GM21423 (cell line): ENCODE data around the gene IL34.

ENCODE experiments used
- ATAC-seq: cut with Tn5 transposase; IDR thresholded peaks from one replicate; pipeline ENCODE4 v1.9.1; 2021; ENCODE audit warnings: mild to moderate bottlenecking, moderate library complexity; ENCODE audit not compliant: unreplicated experiment

Gene IL34

DNA sequence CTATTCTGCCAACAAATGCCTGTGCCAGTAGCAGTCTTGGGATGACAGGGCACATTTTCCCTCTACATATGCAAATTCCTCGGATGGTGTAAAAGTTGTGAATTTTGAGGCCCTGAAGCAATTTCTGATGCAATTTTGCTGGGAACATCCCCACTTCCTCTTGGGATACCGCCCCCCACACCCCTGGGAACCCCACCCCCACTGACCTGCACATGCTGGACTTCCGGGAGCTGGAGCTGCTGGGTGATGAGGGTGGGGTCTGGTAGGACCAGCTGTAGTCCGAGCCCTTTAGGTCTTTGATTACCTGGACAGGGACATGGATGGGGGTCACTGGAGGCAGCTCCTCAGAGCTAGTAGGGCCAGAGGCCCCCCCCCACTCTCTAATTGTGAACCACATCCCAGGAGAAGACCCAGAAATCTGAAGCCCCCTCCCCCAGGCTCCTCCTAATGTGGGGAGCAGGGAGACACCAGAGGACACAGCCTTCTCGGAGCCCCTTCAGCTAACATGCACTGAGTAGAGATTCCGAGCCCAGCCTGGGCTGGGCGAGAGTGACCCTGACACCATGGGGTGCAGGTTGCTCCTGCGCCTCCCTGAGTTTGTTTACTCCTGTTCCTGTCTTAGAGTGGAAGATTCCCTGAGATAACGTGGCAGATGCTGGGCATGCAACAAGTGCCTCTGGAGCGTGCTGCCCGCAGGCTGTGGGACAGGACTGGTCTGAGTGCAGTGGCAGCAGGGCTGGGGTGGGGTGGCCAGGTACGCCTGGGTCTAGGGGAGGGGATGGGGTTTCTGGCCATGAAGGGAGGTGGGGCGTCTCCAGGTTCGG is 30.5 kb downstream of the IL34 start:
- ATAC-seq = no peak

DNA sequence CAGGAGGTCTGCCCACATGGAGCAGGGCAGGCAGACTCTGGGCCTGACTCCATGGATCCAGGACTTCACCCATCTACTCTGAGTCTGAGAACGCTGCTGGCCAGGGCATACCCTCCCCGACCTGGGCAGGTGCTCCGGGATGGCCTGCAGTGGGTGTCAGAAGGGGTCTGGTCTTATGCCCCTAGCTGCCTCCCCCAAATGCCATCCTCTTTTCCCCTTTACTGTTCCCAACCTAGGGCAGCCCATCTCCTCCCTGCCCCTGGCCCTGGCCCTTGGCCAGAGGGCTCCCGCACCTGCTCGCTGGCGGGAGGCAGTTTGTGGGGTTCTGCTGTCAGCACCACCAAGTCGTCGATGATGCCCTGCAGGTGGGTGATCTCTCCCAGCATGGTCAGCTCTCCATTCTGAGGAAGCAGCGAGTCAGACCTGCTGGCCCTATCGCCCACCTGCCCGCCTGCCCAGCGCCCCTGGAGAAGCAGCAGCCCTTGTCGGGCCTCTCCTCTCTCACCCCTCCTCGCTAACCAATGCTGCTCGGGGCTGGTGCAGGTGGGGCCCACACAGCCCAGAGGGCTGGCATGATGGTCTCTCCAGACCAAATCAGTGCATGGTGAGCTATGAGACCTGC is 31.3 kb downstream of the IL34 start:
- ATAC-seq = no peak

DNA sequence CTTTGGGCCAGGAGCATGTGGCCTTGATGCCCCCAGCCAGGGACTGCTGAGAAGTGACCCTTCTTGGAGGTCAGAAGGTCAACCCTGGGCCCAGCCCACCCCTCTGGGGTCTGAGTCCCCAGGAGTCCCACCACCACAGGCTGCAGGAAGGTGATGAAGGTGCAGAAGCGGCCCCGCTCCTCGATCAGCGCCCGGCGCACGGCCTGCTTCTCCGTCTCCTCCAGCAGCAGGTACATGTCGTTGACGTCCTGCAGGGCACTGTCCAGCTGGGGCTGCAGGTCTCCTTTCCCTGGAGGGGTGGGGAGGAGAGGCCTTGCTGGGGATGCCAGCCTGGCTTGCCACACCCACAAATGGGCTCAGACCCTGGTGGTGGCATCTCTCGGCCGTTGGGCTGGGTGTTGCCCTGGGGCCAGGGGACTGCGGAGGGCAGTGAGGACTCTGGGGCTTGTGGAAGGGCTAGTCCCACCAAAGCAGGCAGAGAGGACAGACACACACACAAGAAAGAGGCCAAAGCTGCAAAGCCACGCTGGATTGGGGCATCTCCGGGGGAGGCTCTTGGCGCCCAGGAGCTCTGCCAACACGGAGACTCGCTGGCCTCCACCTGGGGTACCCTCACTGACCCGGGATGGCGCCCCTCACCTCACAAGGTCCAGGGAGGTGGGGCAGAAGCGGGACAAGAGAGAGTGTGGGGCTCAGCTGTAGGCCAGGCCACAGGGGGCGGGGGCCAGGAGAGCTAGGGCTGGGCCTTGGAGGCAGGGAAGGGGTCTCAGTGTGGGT is 31.9 kb downstream of the IL34 start:
- no peak for ATAC-seq

DNA sequence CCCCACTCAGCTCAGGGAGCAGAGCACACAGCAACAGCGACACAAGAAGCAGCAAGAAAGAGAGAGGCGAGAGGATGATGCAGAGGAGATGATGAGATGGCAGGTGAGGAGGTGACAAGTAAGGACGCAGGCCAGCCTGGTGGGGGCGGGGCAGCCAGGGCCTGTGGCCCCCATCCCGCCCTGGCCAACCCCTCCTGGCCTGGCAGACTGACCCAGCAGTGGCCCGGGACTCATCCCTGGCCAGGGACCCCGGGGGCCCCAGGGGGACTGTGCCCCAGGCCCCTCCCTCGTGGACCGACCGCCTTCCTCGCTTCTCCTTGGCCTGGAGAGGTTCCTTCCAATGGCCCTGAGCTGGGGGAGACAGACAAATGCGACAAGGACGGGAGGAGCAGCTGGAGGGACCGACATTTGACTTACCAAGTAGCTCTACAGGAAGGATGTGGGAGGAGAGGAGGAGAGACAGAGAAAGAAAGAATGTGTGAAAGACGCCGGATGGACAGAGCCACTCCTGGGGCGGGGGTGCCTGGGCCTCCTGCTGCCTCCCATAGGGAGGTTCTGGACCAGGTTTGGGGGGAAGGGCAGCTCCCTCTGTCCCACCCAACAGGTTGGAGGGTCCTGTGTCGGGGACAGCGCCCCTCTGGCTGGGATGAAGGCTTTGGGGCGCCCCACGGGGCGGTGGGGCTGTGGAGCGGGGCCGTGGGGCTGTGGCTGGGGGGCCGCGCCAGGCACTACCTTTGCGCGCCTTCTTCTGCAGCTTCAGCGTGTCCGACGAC is 32.7 kb downstream of the IL34 start:
- ATAC-seq = no peak

DNA sequence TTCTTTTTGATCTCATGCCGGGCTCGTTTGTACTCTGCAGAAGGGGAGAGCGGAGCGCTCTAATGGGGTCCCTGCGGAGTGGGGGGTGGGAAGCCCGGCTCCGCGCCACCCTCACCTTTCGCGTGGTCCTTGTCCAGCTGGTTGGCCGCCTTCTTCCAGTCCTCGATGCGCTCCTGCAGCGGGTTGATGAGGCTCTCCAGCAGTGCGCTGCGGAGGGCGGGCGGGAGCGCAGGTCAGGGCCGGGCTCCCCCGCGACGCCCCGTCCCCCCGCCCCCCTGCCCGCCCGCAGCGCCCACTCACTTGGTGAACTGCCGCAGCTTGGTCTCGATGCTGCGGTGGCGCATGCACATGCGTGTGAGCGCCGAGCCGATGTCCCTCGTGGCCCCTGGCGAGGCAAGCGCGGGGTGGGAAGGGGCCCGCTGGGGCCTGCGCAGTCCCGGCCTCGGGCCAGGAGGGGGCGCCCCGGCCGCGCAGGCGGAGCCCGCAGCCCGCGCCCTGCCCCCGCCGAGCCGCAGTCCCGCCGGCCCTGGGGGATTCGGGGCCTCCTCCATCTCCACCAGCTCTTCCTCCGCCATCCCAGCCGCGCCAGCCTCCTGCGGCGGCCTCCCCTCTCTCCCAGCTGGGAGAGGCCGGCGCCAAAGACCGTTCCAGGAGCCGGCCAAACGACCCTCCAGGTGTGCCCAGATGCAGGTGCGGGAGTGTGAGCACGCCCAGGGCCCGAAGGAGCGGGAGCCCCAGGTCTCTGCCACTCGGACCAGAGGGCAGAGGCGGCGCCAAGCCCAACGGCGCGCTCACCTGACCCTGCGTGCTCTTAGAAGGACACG is 33.5 kb downstream of the IL34 start:
- ATAC-seq = no peak

DNA sequence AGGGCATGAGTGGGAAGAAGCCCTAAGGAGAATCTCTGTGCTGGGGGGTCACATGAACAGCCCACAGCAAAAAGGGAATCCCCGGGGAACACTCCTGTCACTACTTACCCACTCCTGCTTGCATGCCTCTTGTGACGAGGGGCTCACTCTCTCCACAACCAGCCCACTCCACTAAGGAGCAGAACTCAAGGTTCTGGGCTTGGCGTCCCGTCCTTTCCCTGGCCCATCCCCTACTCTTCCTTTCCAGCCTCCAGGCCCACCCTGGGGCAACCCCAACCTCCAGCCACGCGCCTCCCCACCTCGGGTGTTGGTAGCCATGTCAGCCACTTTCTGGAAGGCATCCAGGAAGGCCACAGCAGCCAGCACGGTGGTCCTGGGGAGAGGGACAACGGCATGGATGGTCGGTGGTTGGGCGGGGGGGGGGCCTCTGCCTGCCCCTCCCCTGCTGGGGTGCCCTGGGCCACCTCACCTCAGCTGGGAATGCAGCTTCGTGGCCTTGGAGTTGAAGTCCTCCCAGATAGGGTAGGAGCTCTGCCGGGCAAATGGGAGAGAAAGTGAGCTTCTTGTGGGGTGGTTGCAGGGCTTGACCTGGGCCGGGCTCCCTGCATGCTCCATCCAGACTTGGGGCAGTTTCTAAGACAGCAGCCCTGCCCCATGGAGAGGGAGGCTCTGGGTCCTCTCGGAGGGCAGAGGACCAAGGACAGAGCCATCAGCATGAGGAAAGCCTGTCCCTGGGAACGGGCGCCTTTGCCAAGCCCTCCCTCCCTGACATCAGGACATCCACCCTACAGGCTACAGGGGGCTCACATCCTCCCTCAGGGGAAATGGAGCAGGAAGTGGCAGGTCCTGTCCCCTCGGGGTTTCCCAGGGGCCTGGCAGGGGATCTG is 34.4 kb downstream of the IL34 start:
- no peak for ATAC-seq

DNA sequence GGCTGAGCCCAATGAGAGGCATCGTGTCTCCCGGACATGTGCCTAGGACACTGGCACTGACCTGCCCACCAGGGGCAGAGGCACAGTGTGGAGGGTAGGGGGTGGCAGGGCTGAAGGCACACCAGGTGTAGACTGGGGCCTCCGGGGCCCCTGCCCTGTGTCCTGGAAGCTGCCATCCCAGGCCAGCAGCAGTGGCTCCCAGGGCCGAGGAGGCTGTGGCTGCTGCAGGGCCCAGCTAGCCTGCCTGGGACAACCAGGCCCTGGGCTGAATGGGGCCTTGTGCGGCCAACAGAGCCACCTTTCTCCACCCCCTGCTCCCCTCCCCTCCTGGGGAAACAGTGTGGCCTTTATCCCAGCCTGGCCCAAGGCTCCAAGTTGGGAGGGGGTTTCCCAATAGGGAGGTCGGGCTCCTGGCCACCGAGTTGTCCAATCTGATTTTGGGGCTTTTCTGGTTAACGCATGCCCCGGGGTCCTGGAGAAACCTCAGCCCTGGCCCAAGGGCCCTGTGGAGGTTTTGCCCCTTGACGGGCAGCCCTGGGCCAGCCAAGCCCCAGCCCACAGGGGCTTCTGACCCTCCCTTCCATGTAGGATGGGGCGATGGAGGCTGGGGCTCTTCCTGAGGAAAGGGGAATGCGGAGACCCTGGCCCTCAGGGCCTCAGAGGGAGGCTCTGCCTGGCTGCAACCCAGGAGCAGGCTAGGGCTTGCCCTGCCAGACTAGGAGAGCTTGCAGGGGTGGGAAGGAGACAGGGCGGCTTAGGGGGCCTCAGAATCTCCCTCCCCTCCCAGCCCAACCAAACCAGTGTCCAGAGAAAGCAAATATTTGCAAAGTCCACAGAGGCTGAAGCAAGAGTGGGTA is 35.3 kb downstream of the IL34 start:
- no peak for ATAC-seq

- no peak for ATAC-seq
Measured at GRCh38 chr16:70682239-70683145, 36.1 kb downstream of the IL34 start.

DNA sequence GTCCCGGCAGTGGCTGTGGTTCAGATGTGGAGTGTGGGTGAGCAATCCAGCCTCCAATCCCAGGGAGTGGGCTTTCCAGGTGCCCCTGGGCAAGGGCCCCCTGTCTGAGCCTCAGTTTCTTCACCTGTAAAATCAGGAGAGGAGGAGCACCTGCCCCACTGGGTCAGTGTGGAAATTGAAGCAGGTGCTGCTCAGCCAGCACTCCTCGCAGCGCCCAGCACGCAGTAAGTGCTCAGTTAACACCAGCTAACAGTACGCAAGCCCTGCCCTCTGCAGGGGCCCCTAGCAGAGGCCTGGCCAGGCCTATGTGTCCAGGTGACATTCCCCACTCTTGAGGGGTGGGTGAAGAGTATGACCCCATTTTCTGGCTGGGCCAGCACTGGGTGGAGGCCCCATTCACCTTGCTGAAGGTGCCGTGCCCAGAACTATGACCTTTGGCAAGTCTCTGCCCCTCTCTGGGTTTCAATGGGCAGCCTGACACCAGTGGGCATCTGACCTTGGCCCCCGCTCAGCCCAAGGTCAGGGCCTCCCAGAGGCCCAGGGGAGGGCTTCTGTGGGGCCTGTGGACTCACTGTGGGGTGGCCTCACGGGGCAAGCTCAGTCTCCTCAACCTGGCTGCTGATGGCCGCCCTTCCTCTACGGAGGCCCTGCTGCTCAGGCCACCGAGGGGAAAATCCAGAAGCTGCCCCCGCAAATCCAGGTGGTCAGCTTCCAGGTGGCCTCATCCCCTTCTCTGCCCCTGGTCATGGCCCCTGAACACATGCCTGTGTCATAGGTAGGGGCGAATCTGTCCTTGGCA is 37.0 kb downstream of the IL34 start:
- ATAC-seq = no peak

- ATAC-seq = no peak
Measured at GRCh38 chr16:70684146-70685060, 38.0 kb downstream of the IL34 start.

GRCh38 chr16:70685061-70685937 is 38.9 kb downstream of the IL34 start:
- ATAC-seq = no peak

GRCh38 chr16:70685938-70686375 is 39.6 kb downstream of the IL34 start, which contains the start of gene MTSS2:
Gene MTSS2 (minus strand): TSS chr16:70686053. CDS start chr16:70685791, 262 bp downstream.
- ATAC-seq = no peak

- no peak for ATAC-seq
Measured at GRCh38 chr16:70686376-70687101, 40.2 kb downstream of the IL34 start.

DNA sequence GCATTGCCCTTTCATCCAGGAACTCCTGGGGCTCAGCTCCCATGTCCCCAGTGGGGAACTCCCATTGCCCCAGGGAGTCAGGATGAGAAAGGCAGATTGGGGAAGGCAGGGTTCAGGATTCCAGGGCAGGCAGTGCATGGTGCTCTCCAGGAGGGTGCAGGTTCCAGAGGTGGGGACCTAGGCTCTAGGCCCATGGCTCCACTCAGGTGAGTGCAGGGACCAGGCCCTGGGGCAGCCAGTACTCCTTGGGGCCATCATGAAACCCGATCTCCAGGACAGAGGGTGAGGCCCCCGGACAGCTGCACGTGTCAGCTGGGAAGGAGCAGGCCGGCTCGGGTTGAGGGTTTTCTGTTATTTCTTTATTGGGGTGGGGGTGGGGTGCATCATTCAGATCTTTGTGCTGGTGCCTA is 40.7 kb downstream of the IL34 start:
- ATAC-seq = no peak
